H1 (cell line): ENCODE data around the gene CCIN. TPM values are rescaled to one million over a fixed set of nuclear protein-coding genes. Genes with fewer than 3 reads are reported as not detected.

Source experiments
- CTCF ChIA-PET: fragments of 300-600 bp; sonication (Branson Sonifier 250); formaldehyde crosslinking; loops from one replicate; lab custom pipeline; 2021; ENCODE audit not compliant: partially characterized antibody; lab: Charles Lee
- POLR2A ChIA-PET: fragments of 300-600 bp; sonication (Branson Sonifier 250); formaldehyde crosslinking; loops from one replicate; lab custom pipeline; 2021; ENCODE audit warnings: inconsistent platforms; ENCODE audit not compliant: partially characterized antibody; lab: Charles Lee
- DNase-seq, 2 experiments: peaks; one replicate each; pipeline versions ENCODE4 v3.0.0 to v3.0.0-alpha.2; 2010 to 2022; ENCODE audit warnings: low spot score in 2 of 2, low read depth in 1 of 2, mixed read lengths in 1 of 2
- FAIRE-seq: peaks from 2 replicates; lab custom pipeline; 2011; peaks lifted over from hg19 to GRCh38; lab: Jason Lieb, UNC
- H2AFZ ChIP-seq: 2 replicates; pipeline ENCODE4 v1.8.1; 2012; ENCODE audit warnings: low read length, inconsistent platforms
- H2AK5ac ChIP-seq: 2 replicates; pipeline ENCODE4 v1.6.1; 2013; ENCODE audit warnings: low read depth, low read length
- H2BK120ac ChIP-seq: replicated peaks from 2 replicates; pipeline ENCODE3; 2013; ENCODE audit warnings: low read depth, low read length, inconsistent platforms
- H2BK12ac ChIP-seq: 2 replicates; pipeline ENCODE4 v1.6.1; 2013; ENCODE audit warnings: low read depth, low read length
- H2BK15ac ChIP-seq: 2 replicates; pipeline ENCODE4 v1.6.1; 2013; ENCODE audit warnings: low read length
- H2BK20ac ChIP-seq: 2 replicates; pipeline ENCODE4 v1.6.1; 2013; ENCODE audit warnings: low read length
- H2BK5ac ChIP-seq: 2 replicates; pipeline ENCODE4 v1.6.1; 2013; ENCODE audit warnings: low read depth, low read length
- H3K14ac ChIP-seq: 2 replicates; pipeline ENCODE4 v1.6.1; 2013; ENCODE audit warnings: inconsistent platforms; ENCODE audit not compliant: insufficient read length
- H3K18ac ChIP-seq: 2 replicates; pipeline ENCODE4 v1.6.1; 2013; ENCODE audit warnings: low read length; ENCODE audit errors: extremely low read depth
- H3K23ac ChIP-seq: 2 replicates; pipeline ENCODE4 v1.6.1; 2013; ENCODE audit warnings: inconsistent platforms; ENCODE audit not compliant: insufficient read length
- H3K23me2 ChIP-seq: 2 replicates; pipeline ENCODE4 v1.6.1; 2013; ENCODE audit warnings: low read depth, low read length
- H3K27ac ChIP-seq: 2 replicates; pipeline ENCODE4 v1.6.1; 2011; ENCODE audit warnings: low read depth, low read length, inconsistent platforms
- H3K27me3 ChIP-seq, 4 experiments: replicated peaks in 1 of 4; 1 replicate in 1 of 4; 2 replicates in 3 of 4; pipeline versions ENCODE4 v1.6.1 to v1.8.1; 2011 to 2013; ENCODE audit warnings: low read length in 3 of 4, mild to moderate bottlenecking in 3 of 4, inconsistent platforms in 2 of 4, mixed read lengths in 2 of 4, moderate library complexity in 1 of 4; ENCODE audit not compliant: control insufficient read depth in 3 of 4, insufficient read depth in 3 of 4; ENCODE audit errors: extremely low read depth in 1 of 4
- H3K36me3 ChIP-seq, 4 experiments: 2 replicates each; pipeline versions ENCODE4 v1.6.1 to v1.8.1; 2011 to 2013; ENCODE audit warnings: mild to moderate bottlenecking in 4 of 4, low read length in 3 of 4, moderate library complexity in 2 of 4, control low read depth in 1 of 4, inconsistent platforms in 1 of 4; ENCODE audit not compliant: insufficient read depth in 4 of 4, control insufficient read depth in 2 of 4
- H3K4ac ChIP-seq: replicated peaks from 2 replicates; pipeline ENCODE3; 2013; ENCODE audit warnings: low read length, low read depth, mixed read lengths, inconsistent platforms; ENCODE audit not compliant: insufficient read length
- H3K4me1 ChIP-seq, 4 experiments: replicated peaks in 1 of 4; 1 replicate in 1 of 4; 2 replicates in 3 of 4; pipeline versions ENCODE4 v1.6.1 to v1.8.1; 2011 to 2013; ENCODE audit warnings: low read length in 3 of 4, inconsistent platforms in 2 of 4, mixed read lengths in 1 of 4; ENCODE audit not compliant: insufficient read depth in 4 of 4, control insufficient read depth in 3 of 4
- H3K4me2 ChIP-seq, 2 experiments: 2 replicates each; pipeline versions ENCODE4 v1.6.1 to v1.8.1; 2011 to 2013; ENCODE audit warnings: low read depth in 2 of 2, low read length in 2 of 2, control low read depth in 1 of 2, inconsistent platforms in 1 of 2, mild to moderate bottlenecking in 1 of 2; ENCODE audit not compliant: insufficient read depth in 1 of 2
- H3K4me3 ChIP-seq, 4 experiments: fragments of 200-600, 300-600 bp in 1 of 4; sonication (generic), shearing (Covaris generic), sonication (Bioruptor Twin) in 1 of 4; 2 replicates each; pipeline versions ENCODE4 v1.5.1 to v1.8.1; 2011 to 2016; ENCODE audit warnings: low read length in 4 of 4, low read depth in 3 of 4, control low read depth in 2 of 4, inconsistent platforms in 2 of 4, mild to moderate bottlenecking in 2 of 4, mixed read lengths in 1 of 4, moderate library complexity in 1 of 4; ENCODE audit not compliant: insufficient read depth in 2 of 4; ENCODE audit errors: extremely low read depth in 1 of 4
- H3K56ac ChIP-seq: replicated peaks from 2 replicates; pipeline ENCODE3; 2013; ENCODE audit warnings: low read depth, mild to moderate bottlenecking, mixed read lengths, low read length, inconsistent platforms; ENCODE audit not compliant: insufficient read length
- H3K79me1 ChIP-seq: 2 replicates; pipeline ENCODE4 v1.6.1; 2013; ENCODE audit warnings: low read depth, low read length, control low read depth
- H3K79me2 ChIP-seq, 2 experiments: 2 replicates each; pipeline versions ENCODE4 v1.6.1 to v1.8.1; 2012 to 2013; ENCODE audit warnings: low read length in 2 of 2, mild to moderate bottlenecking in 2 of 2, inconsistent platforms in 1 of 2; ENCODE audit not compliant: insufficient read depth in 2 of 2, control insufficient read depth in 1 of 2
- H3K9ac ChIP-seq, 4 experiments: replicated peaks in 1 of 4; 1 replicate in 1 of 4; 2 replicates in 3 of 4; pipeline versions ENCODE4 v1.6.1 to v1.8.1; 2011 to 2013; ENCODE audit warnings: low read depth in 3 of 4, low read length in 3 of 4, control low read depth in 2 of 4, mild to moderate bottlenecking in 2 of 4, moderate library complexity in 2 of 4, inconsistent platforms in 1 of 4; ENCODE audit errors: extremely low read depth in 1 of 4
- H3K9me3 ChIP-seq, 2 experiments: 2 replicates each; pipeline versions ENCODE4 v1.6.1 to v1.8.1; 2012 to 2013; ENCODE audit warnings: mild to moderate bottlenecking in 2 of 2, moderate library complexity in 2 of 2, control low read depth in 1 of 2, inconsistent platforms in 1 of 2, low read depth in 1 of 2, low read length in 1 of 2, mixed read lengths in 1 of 2; ENCODE audit not compliant: insufficient read depth in 2 of 2
- H4K20me1 ChIP-seq, 2 experiments: replicated peaks in 1 of 2; 2 replicates each; pipeline versions ENCODE3 to v1.8.1; 2011 to 2013; ENCODE audit warnings: inconsistent platforms in 2 of 2, low read length in 2 of 2, mild to moderate bottlenecking in 1 of 2; ENCODE audit not compliant: insufficient read depth in 2 of 2, control insufficient read depth in 1 of 2
- H4K5ac ChIP-seq: 2 replicates; pipeline ENCODE4 v1.6.1; 2013; ENCODE audit warnings: low read length, low read depth, mixed read lengths, inconsistent platforms; ENCODE audit not compliant: insufficient read length
- H4K8ac ChIP-seq: 2 replicates; pipeline ENCODE4 v1.8.0; 2013; ENCODE audit warnings: mild to moderate bottlenecking, moderate library complexity, low read length, inconsistent platforms; ENCODE audit not compliant: insufficient read depth; ENCODE audit errors: extremely low read depth
- H4K91ac ChIP-seq: replicated peaks from 2 replicates; pipeline ENCODE3; 2013; ENCODE audit warnings: low read length, mixed read lengths, inconsistent platforms; ENCODE audit not compliant: insufficient read length
- BACH1 ChIP-seq: IDR thresholded peaks from 2 replicates; pipeline ENCODE4 v1.6.1; 2012; ENCODE audit warnings: low read length, improper control_type of control experiment
- BCL11A ChIP-seq, 2 experiments: IDR thresholded peaks; one replicate each; pipeline ENCODE4 v1.6.1; 2011; ENCODE audit warnings: low read depth in 2 of 2, low read length in 2 of 2, mild to moderate bottlenecking in 2 of 2
- POLR2AphosphoS5 ChIP-seq: IDR thresholded peaks from 2 replicates; pipeline ENCODE4 v1.6.1; 2011; ENCODE audit warnings: low read depth, low read length
- TAF7 ChIP-seq: optimal IDR thresholded peaks from 2 replicates; pipeline ENCODE3; 2011; ENCODE audit warnings: low read depth, mild to moderate bottlenecking, inconsistent platforms, low read length, moderate library complexity, borderline replicate concordance
- TBP ChIP-seq: IDR thresholded peaks from 2 replicates; pipeline ENCODE4 v1.6.1; 2011; ENCODE audit warnings: low read depth, low read length, improper control_type of control experiment
- TEAD4 ChIP-seq: IDR thresholded peaks from 2 replicates; pipeline ENCODE4 v1.6.1; 2012; ENCODE audit warnings: low read depth, low read length, inconsistent platforms, mixed read lengths
- WGBS, 2 experiments: shearing (Covaris generic) in 1 of 2; methylation state at CpG; one replicate each; pipeline versions ENCODE4 v1.1.6 to v1.1.7; 2013 to 2015; ENCODE audit warnings: low lambda C conversion rate in 2 of 2, mixed read lengths in 2 of 2, inconsistent platforms in 1 of 2, low coverage in 1 of 2, missing lambda C conversion rate in 1 of 2; ENCODE audit not compliant: insufficient replicate concordance in 2 of 2, insufficient coverage in 1 of 2, insufficient read length in 1 of 2; ENCODE audit errors: extremely low coverage in 1 of 2, missing lambda C conversion rate in 1 of 2; 5-methylcytosine and 5-hydroxymethylcytosine counted together
- polyA plus RNA-seq, 7 experiments: library from polyadenylated mRNA; depleted of rRNA in 3 of 7; stranded (reverse) in 5 of 7; unstranded in 2 of 7; fragments of >200 nt in 5 of 7; fragments of 200-250 nt in 2 of 7; gene quantifications; 1 replicate in 5 of 7; 2 replicates in 1 of 7; 4 replicates in 1 of 7; pipeline versions ENCODE4 v1.2.1 to v1.2.3, GENCODE V29; 2011 to 2013; ENCODE audit warnings: missing spikeins in 2 of 7, mixed read lengths in 2 of 7
- total RNA-seq: library from RNA; stranded (reverse); fragmentation: NEBNext Ultra II Directional; extraction: Animal tissue kit (Norgen Biotek cat#: 25700); gene quantifications from 2 replicates; pipeline ENCODE4 v1.2.1, GENCODE V29; 2021

Gene CCIN
- total and polyA plus RNA-seq, 2 of the 8 experiments (the other 6 are each of a cell fraction or from before 2014, with no cell fraction given): 0.19 to 0.21 TPM

DNA sequence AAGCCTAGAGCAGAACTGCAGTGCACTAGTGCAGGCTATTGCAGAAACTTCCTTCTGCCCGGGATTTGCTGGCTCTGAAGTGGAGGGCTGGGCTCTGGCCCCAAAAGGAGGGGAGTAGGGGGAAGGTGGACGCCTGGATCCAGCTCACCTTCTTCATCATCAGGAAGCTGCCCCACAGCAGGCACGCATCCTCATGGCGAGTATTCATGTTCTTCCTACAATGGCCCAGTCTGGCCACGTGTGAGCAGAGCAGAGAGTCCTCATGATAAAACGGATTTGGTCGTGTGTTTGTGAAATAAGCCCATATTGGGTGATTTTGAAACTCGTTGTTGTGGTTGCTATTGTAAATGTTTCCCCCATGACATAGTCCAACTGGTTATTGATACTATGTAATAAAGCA lies 40.8 kb upstream of the CCIN start:
- CTCF ChIA-PET: interaction anchor here (0.7 to 4.7 kb wide), 3 partner anchors 10 to 27 kb away, joined by 3 to 23 read pairs (median 4); no protein-coding TSS in a partner anchor
- 79% methylated on average over 8 of the region's 8 CpGs; no CpG with 5 or more reads in 1 of the 2 experiments for WGBS, 2 experiments

More for the DNA sequence above, 40.8 kb upstream of the CCIN start:
- Histone ChIP-seq H4K91ac (no peak overlapping the region), H2AFZ (no peak overlapping the region), H3K56ac (no peak overlapping the region), H3K27me3 (peaks cover 0 to 3% (median 1%) of the 10 kb centered on the region in 4 experiments; a peak in 3 of 7 replicates), H3K4me2 (no peak overlapping the region), H4K8ac (no peak overlapping the region), H3K36me3 (no peaks in the 10 kb centered on the region; a peak in 1 of 8 replicates), H3K14ac (no peak overlapping the region), H3K4ac (no peak overlapping the region), H2BK20ac (0 out of 2 replicates have a peak overlapping the region, but pooled peaks have one; percentile 41), H3K9ac (no peak overlapping the region), H3K4me1 (no peaks in the 10 kb centered on the region), H3K18ac (no peak overlapping the region), H2AK5ac (no peak overlapping the region), H3K9me3 (no peaks in the 10 kb centered on the region), H2BK120ac (no peak overlapping the region), H3K4me3 (no peak overlapping the region), H3K23ac (no peak overlapping the region), H2BK12ac (no peak overlapping the region), H3K27ac (no peak overlapping the region), H4K5ac (no peak overlapping the region), H3K79me1 (no peaks in the 10 kb centered on the region), H3K79me2 (no peaks in the 10 kb centered on the region), H4K20me1 (no peaks in the 10 kb centered on the region), H2BK5ac (no peak overlapping the region), H2BK15ac (no peak overlapping the region), H3K23me2 (no peaks in the 10 kb centered on the region)
- FAIRE-seq: no peak
- TF ChIP-seq TEAD4 (no peak), TAF7 (no peak), BACH1 (no peak), BCL11A (IDR thresholded peaks at IDR 0.05; ENCODE audit: low read depth in 2 of 2, low read length in 2 of 2) (no peak), POLR2AphosphoS5 (no peak), TBP (no peak)
- POLR2A ChIA-PET: interaction anchor here (2.6 kb wide), 1 partner anchor 36 kb away, joined by 9 read pairs; no protein-coding TSS in a partner anchor
- DNase-seq: no peak
